MM.1S (cell line): ENCODE results near the gene ARRDC1.

Source experiments
- DNase-seq: peaks from one replicate; pipeline ENCODE4 v3.0.0-alpha.2; 2015
- H2AFZ ChIP-seq: fragments of 300-600 bp; sonication (generic); 2 replicates; pipeline ENCODE4 v1.6.0; 2016; ENCODE audit warnings: antibody characterized with exemption, low read length
- H3F3A ChIP-seq: fragments of 300-600 bp; sonication (generic); 2 replicates; pipeline ENCODE4 v1.6.1; 2016; ENCODE audit warnings: mild to moderate bottlenecking, antibody characterized with exemption, low read length, moderate library complexity, mixed read lengths; ENCODE audit not compliant: insufficient read depth
- H3K27ac ChIP-seq: fragments of 300-600 bp; sonication (generic); 2 replicates; pipeline ENCODE4 v1.5.1; 2016; ENCODE audit warnings: mild to moderate bottlenecking, low read length
- H3K27me3 ChIP-seq: fragments of 300-600 bp; sonication (generic); replicated peaks from 2 replicates; pipeline ENCODE4 v1.6.0; 2016; ENCODE audit warnings: low read length; ENCODE audit not compliant: insufficient read depth
- H3K36me3 ChIP-seq: fragments of 300-600 bp; sonication (generic); replicated peaks from 2 replicates; pipeline ENCODE4 v1.6.1; 2016; ENCODE audit warnings: mild to moderate bottlenecking, low read length, mixed read lengths; ENCODE audit not compliant: insufficient read depth
- H3K4me1 ChIP-seq: fragments of 300-600 bp; sonication (generic); 2 replicates; pipeline ENCODE4 v1.6.1; 2016; ENCODE audit warnings: low read length, mixed read lengths
- H3K4me2 ChIP-seq: fragments of 300-600 bp; sonication (generic); 2 replicates; pipeline ENCODE4 v1.6.0; 2016; ENCODE audit warnings: low read depth, low read length
- H3K4me3 ChIP-seq: fragments of 300-600 bp; sonication (generic); 2 replicates; pipeline ENCODE4 v1.5.1; 2016; ENCODE audit warnings: low read length, mixed read lengths
- H3K79me2 ChIP-seq: fragments of 300-600 bp; sonication (generic); 2 replicates; pipeline ENCODE4 v1.6.1; 2016; ENCODE audit warnings: mixed run types, low read length, mixed read lengths
- H3K9ac ChIP-seq: fragments of 300-600 bp; sonication (generic); 2 replicates; pipeline ENCODE4 v1.6.1; 2016; ENCODE audit warnings: low read length, mixed read lengths
- H3K9me2 ChIP-seq: fragments of 300-600 bp; sonication (generic); replicated peaks from 2 replicates; pipeline ENCODE4 v1.6.1; 2016; ENCODE audit warnings: mild to moderate bottlenecking, low read length, mixed read lengths; ENCODE audit not compliant: insufficient read depth
- H3K9me3 ChIP-seq: fragments of 300-600 bp; sonication (generic); replicated peaks from 2 replicates; pipeline ENCODE4 v1.6.1; 2016; ENCODE audit warnings: mild to moderate bottlenecking, low read length, mixed read lengths; ENCODE audit not compliant: insufficient read depth
- H4K20me1 ChIP-seq: fragments of 300-600 bp; sonication (generic); 2 replicates; pipeline ENCODE4 v1.6.1; 2016; ENCODE audit warnings: mild to moderate bottlenecking, low read length, moderate library complexity, mixed read lengths; ENCODE audit not compliant: insufficient read depth
- EZH2 ChIP-seq: fragments of 300-600 bp; sonication (generic); optimal IDR thresholded peaks from 2 replicates; pipeline ENCODE3; 2017; ENCODE audit warnings: low read depth, mild to moderate bottlenecking, antibody characterized with exemption, low read length, mixed read lengths
- EZH2phosphoT487 ChIP-seq: fragments of 300-600 bp; sonication (generic); IDR thresholded peaks from 2 replicates; pipeline ENCODE4 v1.6.1; 2018; ENCODE audit warnings: antibody characterized with exemption, low read length
- TF ChIP-seq, protein P1 (sequence below): fragments of 300-600 bp; sonication (generic); IDR thresholded peaks from 2 replicates; pipeline ENCODE4 v1.5.1; 2016; ENCODE audit warnings: antibody characterized with exemption, low read length, mixed read lengths

Gene ARRDC1

DNA sequence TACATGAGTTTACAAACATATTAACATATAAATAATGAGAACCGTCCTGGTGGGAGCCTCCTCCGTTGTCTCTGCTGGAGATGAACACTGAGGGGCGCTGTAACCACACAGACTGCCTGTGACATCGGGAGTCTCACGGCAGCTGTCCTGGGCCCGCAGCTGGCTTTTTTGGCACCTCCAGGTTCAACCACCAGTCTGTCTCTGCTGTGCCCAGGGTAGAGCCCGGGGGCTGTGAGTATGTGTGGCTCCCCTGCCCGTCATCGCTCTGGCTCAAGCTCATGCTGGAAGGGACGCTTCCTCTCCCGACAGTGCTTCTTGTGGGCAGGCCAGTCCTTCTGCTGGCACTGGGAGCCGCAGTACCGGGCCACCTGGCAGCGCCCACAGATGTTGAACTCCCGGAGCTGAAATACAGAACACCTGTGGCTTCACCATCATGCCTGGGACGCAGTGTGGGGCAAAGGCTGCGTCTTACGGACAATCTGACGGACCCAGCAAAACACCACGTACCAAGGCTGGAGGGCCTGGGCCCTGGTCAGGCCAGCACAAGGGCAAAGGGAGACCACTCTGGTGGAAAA is 23.1 kb upstream of the ARRDC1 start:
- no peak for DNase-seq
- Histone ChIP-seq H3K27me3 (no peaks in the 10 kb centered on the region), H4K20me1 (no peaks in the 10 kb centered on the region), H3F3A (no peaks in the 10 kb centered on the region; the same call in 1 of the 2 replicates), H3K36me3 (peaks cover 5% of the 10 kb centered on the region; the same call in 1 of the 2 replicates), H3K4me2 (no peak overlapping the region), H3K27ac (no peak overlapping the region), H3K9me3 (no peaks in the 10 kb centered on the region), H3K4me1 (peaks cover 1% of the 10 kb centered on the region), H3K9me2 (no peaks in the 10 kb centered on the region), H2AFZ (no peak overlapping the region), H3K4me3 (no peak overlapping the region), H3K79me2 (peaks cover 29% of the 10 kb centered on the region), H3K9ac (no peak overlapping the region)
- TF ChIP-seq EZH2 (no peak), EZH2phosphoT487 (no peak)
- TF ChIP-seq, protein P1, sequence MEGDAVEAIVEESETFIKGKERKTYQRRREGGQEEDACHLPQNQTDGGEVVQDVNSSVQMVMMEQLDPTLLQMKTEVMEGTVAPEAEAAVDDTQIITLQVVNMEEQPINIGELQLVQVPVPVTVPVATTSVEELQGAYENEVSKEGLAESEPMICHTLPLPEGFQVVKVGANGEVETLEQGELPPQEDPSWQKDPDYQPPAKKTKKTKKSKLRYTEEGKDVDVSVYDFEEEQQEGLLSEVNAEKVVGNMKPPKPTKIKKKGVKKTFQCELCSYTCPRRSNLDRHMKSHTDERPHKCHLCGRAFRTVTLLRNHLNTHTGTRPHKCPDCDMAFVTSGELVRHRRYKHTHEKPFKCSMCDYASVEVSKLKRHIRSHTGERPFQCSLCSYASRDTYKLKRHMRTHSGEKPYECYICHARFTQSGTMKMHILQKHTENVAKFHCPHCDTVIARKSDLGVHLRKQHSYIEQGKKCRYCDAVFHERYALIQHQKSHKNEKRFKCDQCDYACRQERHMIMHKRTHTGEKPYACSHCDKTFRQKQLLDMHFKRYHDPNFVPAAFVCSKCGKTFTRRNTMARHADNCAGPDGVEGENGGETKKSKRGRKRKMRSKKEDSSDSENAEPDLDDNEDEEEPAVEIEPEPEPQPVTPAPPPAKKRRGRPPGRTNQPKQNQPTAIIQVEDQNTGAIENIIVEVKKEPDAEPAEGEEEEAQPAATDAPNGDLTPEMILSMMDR, result no peak

DNA sequence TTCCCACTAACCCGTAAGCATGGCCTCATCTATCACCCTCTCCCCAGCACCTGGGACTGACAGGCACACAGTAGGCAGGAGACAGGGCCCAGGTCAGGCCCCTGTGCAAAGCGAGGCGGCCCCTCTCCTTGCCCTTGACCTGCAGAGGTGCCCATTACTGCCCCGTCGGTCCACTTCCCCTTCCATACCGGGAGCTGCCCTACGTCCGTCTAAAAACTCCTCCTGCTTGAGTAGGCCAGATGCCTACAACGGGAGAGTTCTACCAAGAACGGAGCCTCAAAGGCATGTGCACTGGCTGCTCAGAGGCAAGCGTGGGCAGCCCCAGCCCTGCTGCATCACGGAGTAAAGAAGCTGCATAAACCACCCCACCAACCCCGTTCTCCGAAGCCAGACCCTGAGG is 22.1 kb upstream of the ARRDC1 start:
- Histone ChIP-seq H3K9ac (no peak overlapping the region), H3K79me2 (peaks cover 29% of the 10 kb centered on the region), H4K20me1 (no peaks in the 10 kb centered on the region), H2AFZ (no peak overlapping the region), H3K9me3 (no peaks in the 10 kb centered on the region), H3K4me2 (no peak overlapping the region), H3K27ac (no peak overlapping the region), H3K27me3 (no peaks in the 10 kb centered on the region), H3K9me2 (no peaks in the 10 kb centered on the region), H3K36me3 (peaks cover 6% of the 10 kb centered on the region; the same call in 1 of the 2 replicates), H3K4me3 (no peak overlapping the region), H3F3A (no peaks in the 10 kb centered on the region; the same call in 1 of the 2 replicates), H3K4me1 (no peaks in the 10 kb centered on the region)
- no peak for DNase-seq
- TF ChIP-seq EZH2phosphoT487 (no peak), EZH2 (no peak)
- TF ChIP-seq, protein P1, result no peak

DNA sequence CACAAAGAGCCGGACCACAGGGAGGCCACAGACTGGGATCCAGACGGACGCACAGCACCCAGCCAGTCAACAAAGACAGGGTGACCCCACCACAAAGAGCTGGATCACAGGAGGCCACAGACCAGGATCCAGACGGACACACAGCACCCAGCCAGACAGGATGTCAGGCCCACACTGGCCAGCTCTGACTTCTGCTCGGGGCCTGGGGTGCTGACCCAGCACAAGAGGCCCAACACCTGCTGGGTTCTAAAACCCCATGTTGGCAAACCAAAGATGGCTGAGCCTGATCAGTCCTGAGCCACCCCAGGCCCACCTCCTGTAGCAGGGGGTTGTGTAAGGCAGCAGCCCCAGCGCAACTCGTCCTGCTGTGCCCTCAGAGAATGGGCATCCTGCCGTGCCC is 21.5 kb upstream of the ARRDC1 start:
- Histone ChIP-seq H3F3A (no peaks in the 10 kb centered on the region; the same call in 1 of the 2 replicates), H3K36me3 (peaks cover 6% of the 10 kb centered on the region; the same call in 1 of the 2 replicates), H3K9ac (no peak overlapping the region), H3K27me3 (no peaks in the 10 kb centered on the region), H3K4me1 (peaks cover 2% of the 10 kb centered on the region), H3K4me2 (no peak overlapping the region), H2AFZ (no peak overlapping the region), H4K20me1 (no peaks in the 10 kb centered on the region), H3K9me2 (no peaks in the 10 kb centered on the region), H3K9me3 (no peaks in the 10 kb centered on the region), H3K27ac (no peak overlapping the region), H3K4me3 (no peak overlapping the region), H3K79me2 (peaks cover 32% of the 10 kb centered on the region)
- no peak for DNase-seq
- TF ChIP-seq, protein P1, result no peak
- TF ChIP-seq EZH2phosphoT487 (no peak), EZH2 (no peak)
